ENCODE data around the gene NCKAP5.

The NCKAP5 gene

GRCh38 chr2:132665401-132666140 is 902.7 kb downstream of the NCKAP5 start:
- peaks cover 1% of the 10 kb centered on the region for H3K27me3 Mint-ChIP-seq

DNA sequence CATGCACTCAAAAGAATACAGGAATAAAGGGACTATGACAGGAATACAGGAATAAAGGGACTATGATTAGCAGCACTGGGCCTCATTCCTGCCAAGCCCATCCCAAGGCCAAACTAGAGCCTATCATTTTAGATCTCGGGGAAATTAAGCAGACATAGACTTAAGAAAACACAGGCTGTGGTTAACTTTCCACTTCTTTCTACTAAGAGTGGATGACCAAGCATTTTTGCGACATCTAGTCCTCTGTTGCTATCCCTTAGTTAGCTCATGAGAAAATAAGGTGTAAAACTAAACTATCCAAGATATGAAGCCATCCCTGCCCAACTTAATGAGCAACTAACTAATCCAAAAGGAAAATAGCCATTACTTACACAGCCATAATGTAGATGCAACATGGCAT is 904.2 kb downstream of the NCKAP5 start:
- Mint-ChIP-seq H3K36me3 (ENCODE audit: insufficient read depth) (no peaks in the 10 kb centered on the region), H3K27me3 (no peaks in the 10 kb centered on the region), H3K4me3 (no peak overlapping the region), H3K4me1 (no peaks in the 10 kb centered on the region), H3K9me3 (no peaks in the 10 kb centered on the region), H3K27ac (ENCODE audit: low read depth) (no peak overlapping the region)
- DNase-seq (ENCODE audit: low spot score in 2 of 2): no peak
- ATAC-seq (replicated peaks; ENCODE audit: extremely low read depth, poor library complexity, severe bottlenecking): no peak

More at GRCh38 chr2:132665401-132666140, 902.7 kb downstream of the NCKAP5 start:
- H3K9me3 Mint-ChIP-seq: no peaks in the 10 kb centered on the region
- no peak overlapping the region for H3K4me3 Mint-ChIP-seq
- no peak overlapping the region for H3K27ac Mint-ChIP-seq (ENCODE audit: low read depth)
- no peaks in the 10 kb centered on the region for H3K36me3 Mint-ChIP-seq (ENCODE audit: insufficient read depth)
- no peaks in the 10 kb centered on the region for H3K4me1 Mint-ChIP-seq
- ATAC-seq (replicated peaks; ENCODE audit: extremely low read depth, poor library complexity, severe bottlenecking) (no peak), DNase-seq (ENCODE audit: low spot score in 2 of 2) (no peak)

- Mint-ChIP-seq H3K4me3 (no peak overlapping the region), H3K27ac (ENCODE audit: low read depth) (no peak overlapping the region)
Observed at GRCh38 chr2:132662732-132663131, 905.5 kb downstream of the NCKAP5 start.

GRCh38 chr2:132659331-132659730 is 908.9 kb downstream of the NCKAP5 start:
- Mint-ChIP-seq H3K27ac (ENCODE audit: low read depth) (no peak overlapping the region), H3K9me3 (no peaks in the 10 kb centered on the region), H3K27me3 (no peaks in the 10 kb centered on the region), H3K4me1 (no peaks in the 10 kb centered on the region), H3K36me3 (ENCODE audit: insufficient read depth) (no peaks in the 10 kb centered on the region), H3K4me3 (no peak overlapping the region)
- no peak for DNase-seq (ENCODE audit: low spot score in 2 of 2)
- no peak for ATAC-seq (replicated peaks; ENCODE audit: extremely low read depth, poor library complexity, severe bottlenecking)

More at GRCh38 chr2:132662732-132663131, 905.5 kb downstream of the NCKAP5 start:
- H3K9me3 Mint-ChIP-seq: no peaks in the 10 kb centered on the region
- H3K36me3 Mint-ChIP-seq (ENCODE audit: insufficient read depth): no peaks in the 10 kb centered on the region
- DNase-seq (ENCODE audit: low spot score in 2 of 2): no peak
- no peak for ATAC-seq (replicated peaks; ENCODE audit: extremely low read depth, poor library complexity, severe bottlenecking)
- no peaks in the 10 kb centered on the region for H3K27me3 Mint-ChIP-seq
- H3K4me1 Mint-ChIP-seq: no peaks in the 10 kb centered on the region

DNA sequence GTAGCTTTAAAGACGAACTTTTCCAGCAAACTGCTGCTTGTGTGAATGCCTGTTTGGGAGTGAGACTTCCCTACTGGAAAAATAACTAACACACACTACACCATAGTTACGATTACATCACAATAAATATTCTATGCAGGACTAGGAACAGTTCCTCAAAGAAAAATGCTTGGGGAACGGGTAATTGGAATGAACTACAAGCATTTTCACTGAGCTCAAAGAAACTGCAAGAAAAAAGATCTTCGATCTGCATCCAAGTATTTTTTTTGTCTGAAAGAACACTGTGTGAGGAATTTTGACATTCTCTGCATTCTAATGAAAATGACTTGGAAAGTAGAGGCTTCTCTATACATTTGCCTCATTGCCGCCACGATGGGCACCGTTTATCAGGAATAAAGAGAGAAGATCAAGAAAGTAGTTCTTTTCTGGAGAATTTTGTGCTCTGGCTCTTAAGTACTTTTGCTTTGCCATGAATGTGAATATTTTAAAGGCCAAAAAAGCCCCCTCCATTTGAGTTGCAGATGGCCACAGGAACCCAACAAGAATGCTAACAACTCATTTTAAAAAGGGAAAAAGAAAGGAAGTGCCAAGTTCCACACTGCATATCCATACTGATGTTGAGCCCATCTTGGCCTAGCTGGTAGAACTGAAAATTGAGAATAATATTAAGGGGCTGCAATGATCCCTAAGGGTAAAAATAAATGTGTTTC is 911.8 kb downstream of the NCKAP5 start:
- Mint-ChIP-seq H3K36me3 (ENCODE audit: insufficient read depth) (no peaks in the 10 kb centered on the region), H3K27ac (ENCODE audit: low read depth) (no peak overlapping the region), H3K4me1 (no peaks in the 10 kb centered on the region), H3K4me3 (no peak overlapping the region), H3K9me3 (peaks cover 10% of the 10 kb centered on the region), H3K27me3 (no peaks in the 10 kb centered on the region)
- ATAC-seq (replicated peaks; ENCODE audit: extremely low read depth, poor library complexity, severe bottlenecking) (no peak), DNase-seq (ENCODE audit: low spot score in 2 of 2) (no peak)

DNA sequence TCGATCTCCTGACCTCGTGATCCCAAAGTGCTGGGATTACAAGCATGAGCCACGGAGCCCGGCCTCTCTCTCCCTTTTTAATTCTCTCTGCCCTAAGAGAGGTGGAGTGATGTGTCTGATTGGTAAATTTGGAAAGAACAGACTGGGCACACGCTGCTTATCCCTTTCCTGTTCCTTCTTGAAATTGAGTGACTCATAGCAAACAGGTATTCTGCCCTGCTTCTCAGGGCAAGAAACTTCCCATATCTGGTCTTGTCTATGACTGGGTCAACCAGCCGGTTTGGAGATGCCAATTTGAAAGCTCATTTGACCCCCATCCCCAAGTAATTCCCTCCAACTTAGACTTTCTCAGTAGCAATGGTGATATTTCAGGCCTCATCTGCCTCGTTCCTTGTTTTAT is 913.3 kb downstream of the NCKAP5 start:
- no peak for ATAC-seq (replicated peaks; ENCODE audit: extremely low read depth, poor library complexity, severe bottlenecking)
- no peak overlapping the region for H3K27ac Mint-ChIP-seq (ENCODE audit: low read depth)

DNA sequence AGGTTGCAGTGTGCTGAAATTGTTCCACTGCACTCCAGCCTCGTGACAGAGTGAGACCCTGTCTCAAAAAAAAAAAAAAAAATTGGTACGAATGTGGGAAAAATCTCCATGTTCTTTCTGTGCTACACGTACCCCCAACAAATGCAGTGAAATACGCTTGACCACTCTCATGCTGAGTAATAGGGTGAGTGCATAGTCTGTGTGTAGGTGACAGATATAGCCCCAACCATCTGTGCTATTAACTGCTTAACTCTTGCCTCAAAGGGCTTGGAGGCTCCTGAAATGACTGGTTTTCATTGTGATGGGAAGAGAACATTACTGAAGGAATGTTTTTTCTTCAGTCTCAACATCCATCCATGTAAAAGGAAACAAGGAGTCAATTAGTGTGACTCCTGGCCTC is 913.9 kb downstream of the NCKAP5 start:
- no peaks in the 10 kb centered on the region for H3K27me3 Mint-ChIP-seq
- H3K36me3 Mint-ChIP-seq (ENCODE audit: insufficient read depth): no peaks in the 10 kb centered on the region
- peaks cover 10% of the 10 kb centered on the region for H3K9me3 Mint-ChIP-seq
- H3K4me3 Mint-ChIP-seq: no peak overlapping the region
- no peak overlapping the region for H3K27ac Mint-ChIP-seq (ENCODE audit: low read depth)
- no peaks in the 10 kb centered on the region for H3K4me1 Mint-ChIP-seq
- ATAC-seq (replicated peaks; ENCODE audit: extremely low read depth, poor library complexity, severe bottlenecking) (no peak), DNase-seq (ENCODE audit: low spot score in 2 of 2) (no peak)

More for the DNA sequence above, 913.3 kb downstream of the NCKAP5 start:
- Mint-ChIP-seq H3K9me3 (peaks cover 10% of the 10 kb centered on the region), H3K4me1 (no peaks in the 10 kb centered on the region), H3K4me3 (no peak overlapping the region), H3K36me3 (ENCODE audit: insufficient read depth) (no peaks in the 10 kb centered on the region), H3K27me3 (no peaks in the 10 kb centered on the region)
- no peak for DNase-seq (ENCODE audit: low spot score in 2 of 2)

- H3K36me3 Mint-ChIP-seq (ENCODE audit: insufficient read depth): no peaks in the 10 kb centered on the region
Observed at GRCh38 chr2:132652474-132652873, 915.8 kb downstream of the NCKAP5 start.

DNA sequence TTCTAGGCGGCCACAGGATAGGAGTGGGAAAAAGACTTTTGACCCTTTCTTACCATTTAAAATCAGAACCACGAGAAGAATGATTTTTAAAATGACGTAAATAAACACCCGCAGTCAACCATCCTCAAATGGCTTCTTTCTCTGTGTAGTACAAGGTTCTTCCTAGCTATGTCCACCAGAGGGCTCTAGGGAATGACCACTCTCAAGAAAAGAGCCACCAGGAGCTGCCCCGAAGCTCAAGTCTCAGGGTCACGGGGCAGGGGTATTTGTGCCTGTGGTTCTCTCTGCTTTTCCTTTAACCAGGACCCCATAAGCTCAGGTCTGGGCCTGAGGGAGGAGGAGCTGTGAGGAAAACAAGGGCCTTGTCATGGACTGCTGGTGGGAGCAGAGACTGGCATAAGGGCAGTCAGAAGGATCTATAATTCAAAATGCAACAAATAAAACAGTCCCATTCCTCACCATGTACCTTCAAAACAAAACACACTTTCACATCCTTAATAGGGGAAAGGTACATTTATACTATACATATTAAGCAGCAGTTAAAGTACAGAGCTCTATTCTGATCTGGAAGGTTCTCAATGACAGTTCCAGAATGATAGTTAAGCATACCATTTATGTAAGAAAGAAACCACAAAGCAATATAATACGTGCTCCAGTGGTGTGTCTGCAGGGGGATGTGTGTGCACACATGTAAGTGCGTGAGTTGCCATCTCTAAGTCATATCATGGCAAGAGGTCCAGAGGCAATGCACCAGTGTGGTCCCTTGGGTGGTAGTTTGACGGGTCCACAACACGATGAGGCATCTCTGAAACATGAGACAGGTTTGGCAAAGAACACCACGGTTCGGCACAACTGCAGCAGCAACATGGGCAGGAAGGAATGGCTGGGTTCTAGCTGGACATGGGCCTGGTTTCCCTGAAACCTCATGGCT is 916.9 kb downstream of the NCKAP5 start:
- no peaks in the 10 kb centered on the region for H3K4me1 Mint-ChIP-seq
- H3K9me3 Mint-ChIP-seq: peaks cover 18% of the 10 kb centered on the region
- DNase-seq (ENCODE audit: low spot score in 2 of 2) (no peak), ATAC-seq (replicated peaks; ENCODE audit: extremely low read depth, poor library complexity, severe bottlenecking) (no peak)
- no peak overlapping the region for H3K27ac Mint-ChIP-seq (ENCODE audit: low read depth)
- H3K4me3 Mint-ChIP-seq: no peak overlapping the region
- no peaks in the 10 kb centered on the region for H3K36me3 Mint-ChIP-seq (ENCODE audit: insufficient read depth)
- no peaks in the 10 kb centered on the region for H3K27me3 Mint-ChIP-seq

More at GRCh38 chr2:132652474-132652873, 915.8 kb downstream of the NCKAP5 start:
- Mint-ChIP-seq H3K4me3 (no peak overlapping the region), H3K9me3 (peaks cover 18% of the 10 kb centered on the region), H3K27ac (ENCODE audit: low read depth) (no peak overlapping the region), H3K27me3 (no peaks in the 10 kb centered on the region), H3K4me1 (no peaks in the 10 kb centered on the region)
- ATAC-seq (replicated peaks; ENCODE audit: extremely low read depth, poor library complexity, severe bottlenecking): no peak
- no peak for DNase-seq (ENCODE audit: low spot score in 2 of 2)

- no peak for ATAC-seq (replicated peaks; ENCODE audit: extremely low read depth, poor library complexity, severe bottlenecking)
- no peaks in the 10 kb centered on the region for H3K36me3 Mint-ChIP-seq (ENCODE audit: insufficient read depth)
- no peak overlapping the region for H3K4me3 Mint-ChIP-seq
- H3K9me3 Mint-ChIP-seq: peaks cover 8% of the 10 kb centered on the region
- H3K27me3 Mint-ChIP-seq: no peaks in the 10 kb centered on the region
- no peak for DNase-seq (ENCODE audit: low spot score in 2 of 2)
- no peaks in the 10 kb centered on the region for H3K4me1 Mint-ChIP-seq
- no peak overlapping the region for H3K27ac Mint-ChIP-seq (ENCODE audit: low read depth)
Observed at GRCh38 chr2:132646540-132647108, 921.6 kb downstream of the NCKAP5 start.

DNA sequence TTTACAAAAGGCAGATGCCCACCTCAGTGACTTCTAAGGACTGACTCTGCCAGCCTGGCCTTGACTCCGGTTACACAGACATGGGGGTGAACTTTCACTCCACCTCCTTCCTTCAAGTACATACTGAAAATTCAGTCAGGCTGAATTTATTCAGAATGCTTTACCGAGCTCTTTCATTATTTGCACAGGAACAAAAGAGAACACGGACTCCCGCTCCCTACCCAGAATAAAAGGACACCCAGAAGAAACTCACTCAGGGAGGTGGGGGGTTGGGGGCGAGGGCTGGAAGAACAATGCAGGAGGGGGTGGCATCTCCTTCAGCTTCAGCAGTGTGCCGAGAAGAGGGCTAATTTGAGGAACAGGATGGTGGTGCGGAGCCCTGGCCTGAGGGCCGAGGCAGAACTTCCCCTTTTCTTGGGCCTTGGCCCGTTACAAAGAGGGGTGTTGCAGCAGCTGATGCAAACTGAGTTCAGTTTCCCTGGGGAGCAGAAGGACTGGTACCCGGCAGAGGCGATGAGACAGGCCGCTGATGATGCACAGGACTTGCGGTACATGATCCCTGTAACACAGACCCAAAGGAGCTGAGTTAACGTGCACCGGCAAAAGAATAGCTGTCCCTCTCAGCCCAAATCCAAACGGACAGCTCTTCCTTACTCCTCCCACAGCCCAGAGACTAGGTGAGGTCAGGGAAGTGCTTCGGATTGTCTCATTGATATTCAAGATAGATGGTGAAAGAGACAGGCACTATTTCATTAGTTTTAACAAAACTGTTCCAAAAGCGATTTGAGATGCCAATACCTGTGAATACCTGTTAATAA is 922.3 kb downstream of the NCKAP5 start:
- Mint-ChIP-seq H3K9me3 (peaks cover 8% of the 10 kb centered on the region), H3K27me3 (no peaks in the 10 kb centered on the region), H3K4me1 (no peaks in the 10 kb centered on the region), H3K4me3 (no peak overlapping the region), H3K36me3 (ENCODE audit: insufficient read depth) (no peaks in the 10 kb centered on the region), H3K27ac (ENCODE audit: low read depth) (no peak overlapping the region)
- DNase-seq (ENCODE audit: low spot score in 2 of 2) (no peak), ATAC-seq (replicated peaks; ENCODE audit: extremely low read depth, poor library complexity, severe bottlenecking) (no peak)
